Activated T-cell treated with anti-CD3 and anti-CD28 coated beads for 48 hours (primary cell): ENCODE measurements around the gene SLC9A8.
A peak's percentile ranks its signal among the peaks of the same experiment; 100 is the strongest.
"Not testable (repeated sequence)": the region's sequence is repeated elsewhere in the genome, so short reads cannot be mapped to it uniquely, and the experiment has no call there.

Source experiments
- DNase-seq: peaks from one replicate; pipeline ENCODE4 v3.0.0-alpha.2; 2020; ENCODE audit warnings: low read depth

The SLC9A8 gene

GRCh38 chr20:49893242-49894072, 80.8 kb downstream of the SLC9A8 start:
- peak; percentile 41 for DNase-seq

DNA sequence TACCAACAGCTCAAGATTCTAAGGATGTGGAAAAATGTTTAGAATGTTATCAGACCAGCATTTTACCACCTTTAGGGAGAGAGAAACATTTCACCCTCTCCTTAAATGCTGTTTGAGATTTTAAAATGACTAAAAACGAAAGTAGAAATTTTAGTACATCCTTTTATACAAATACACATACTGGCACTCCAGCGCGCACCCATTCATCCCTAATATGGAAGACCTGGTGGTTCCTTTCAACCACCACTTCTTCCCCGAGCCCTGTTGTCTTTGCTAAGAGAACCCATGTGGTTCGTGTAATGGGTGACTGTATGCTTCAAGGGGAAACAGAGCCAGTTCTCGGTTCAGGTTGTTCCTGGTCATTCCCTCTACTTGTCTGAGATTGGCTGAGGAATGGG, 81.4 kb downstream of the SLC9A8 start:
- DNase-seq, result peak; percentile 27

DNA sequence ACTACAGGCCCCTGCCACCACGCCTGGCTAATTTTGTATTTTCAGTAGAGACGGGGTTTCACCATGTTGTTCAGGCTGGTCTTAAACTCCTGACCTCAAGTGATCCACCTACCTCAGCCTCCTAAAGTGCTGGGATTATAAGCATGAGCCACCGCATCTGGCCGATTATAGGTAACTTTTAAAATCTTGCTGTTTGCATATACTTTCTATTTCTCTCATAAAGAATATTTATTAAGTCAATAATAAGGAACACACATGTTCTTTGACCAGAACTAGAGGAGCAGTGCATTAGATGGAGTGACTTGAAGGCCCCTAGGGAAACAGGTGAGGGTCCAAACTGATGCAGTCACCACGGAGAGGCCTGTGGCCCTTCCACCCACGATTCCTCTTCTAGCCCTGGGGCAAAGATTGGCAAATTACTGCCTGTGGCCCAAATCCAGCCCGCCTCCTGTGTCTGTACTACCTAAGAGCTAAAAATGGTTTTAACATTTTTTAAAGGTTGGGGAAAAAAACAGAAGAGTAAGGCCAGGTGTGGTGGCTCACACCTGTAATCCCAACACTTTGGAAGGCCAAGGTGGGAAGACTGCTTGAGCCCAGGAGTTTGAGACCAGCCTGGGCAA, 83.0 kb downstream of the SLC9A8 start:
- DNase-seq, result not testable (repeated sequence)

- DNase-seq, result no peak
Observed at GRCh38 chr20:49896204-49896603, 83.6 kb downstream of the SLC9A8 start.

DNA sequence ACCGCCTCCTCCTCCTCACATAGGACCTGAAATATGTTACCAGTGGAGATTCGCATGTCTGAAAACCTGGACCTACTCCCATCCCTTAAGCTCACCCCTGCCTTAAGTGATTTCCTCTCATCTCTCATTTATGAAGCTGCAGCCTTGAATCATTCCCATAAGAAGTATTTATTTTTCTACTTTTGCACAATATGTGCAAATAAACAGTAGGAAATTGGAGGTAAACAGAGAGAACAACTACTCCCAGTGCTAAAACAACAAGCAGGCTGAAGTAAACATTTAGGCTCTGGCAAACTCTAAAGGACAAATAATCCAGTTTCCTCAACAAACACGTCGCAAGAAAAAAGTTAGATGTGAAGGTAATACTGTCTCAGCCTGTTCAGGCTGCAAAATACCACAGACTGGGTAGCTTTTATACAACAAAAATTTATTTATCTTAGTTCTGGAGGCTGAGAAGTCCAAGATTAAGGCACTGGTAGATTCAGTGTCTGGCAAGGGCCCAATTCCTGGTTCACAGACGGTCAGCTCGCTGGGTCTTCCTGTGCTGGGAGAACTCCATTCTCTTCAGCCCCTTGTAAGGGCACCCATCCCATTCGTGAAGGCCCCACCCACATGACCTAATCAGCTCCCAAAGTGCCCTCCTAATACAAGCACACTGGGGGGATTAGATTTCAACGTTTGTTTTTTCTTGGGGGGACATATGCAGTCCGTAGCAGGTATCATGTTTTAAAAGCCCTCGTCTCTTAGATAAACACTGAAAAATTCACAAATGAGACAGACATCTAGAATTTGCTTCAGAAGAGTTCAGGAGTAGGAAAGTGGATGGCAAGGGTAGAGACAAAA, 87.1 kb downstream of the SLC9A8 start:
- no peak for DNase-seq

DNA sequence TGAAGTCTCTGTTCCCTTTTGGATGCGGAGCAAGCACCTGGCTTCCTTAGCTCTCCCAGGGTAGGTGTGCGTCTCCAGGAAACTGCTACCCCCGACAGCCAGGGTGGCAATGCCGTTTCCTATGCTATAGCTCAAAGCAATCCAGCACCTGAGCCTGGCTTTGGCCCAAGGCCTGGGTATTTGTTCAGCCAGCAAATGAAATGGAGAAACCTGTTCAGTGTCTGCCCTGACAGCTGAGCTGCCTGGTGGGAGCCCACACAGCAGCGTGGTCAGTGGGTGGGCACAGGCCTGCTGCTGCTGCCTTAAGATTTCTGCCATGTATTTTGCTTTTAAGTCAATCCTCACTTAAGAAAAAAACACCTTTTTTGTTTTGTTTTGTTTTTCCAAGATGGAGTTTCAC, 89.0 kb downstream of the SLC9A8 start:
- no peak for DNase-seq

GRCh38 chr20:49904440-49905214, 92.0 kb downstream of the SLC9A8 start:
- DNase-seq, result no peak

- DNase-seq, result no peak
Observed at GRCh38 chr20:49905415-49906091, 92.9 kb downstream of the SLC9A8 start.

DNA sequence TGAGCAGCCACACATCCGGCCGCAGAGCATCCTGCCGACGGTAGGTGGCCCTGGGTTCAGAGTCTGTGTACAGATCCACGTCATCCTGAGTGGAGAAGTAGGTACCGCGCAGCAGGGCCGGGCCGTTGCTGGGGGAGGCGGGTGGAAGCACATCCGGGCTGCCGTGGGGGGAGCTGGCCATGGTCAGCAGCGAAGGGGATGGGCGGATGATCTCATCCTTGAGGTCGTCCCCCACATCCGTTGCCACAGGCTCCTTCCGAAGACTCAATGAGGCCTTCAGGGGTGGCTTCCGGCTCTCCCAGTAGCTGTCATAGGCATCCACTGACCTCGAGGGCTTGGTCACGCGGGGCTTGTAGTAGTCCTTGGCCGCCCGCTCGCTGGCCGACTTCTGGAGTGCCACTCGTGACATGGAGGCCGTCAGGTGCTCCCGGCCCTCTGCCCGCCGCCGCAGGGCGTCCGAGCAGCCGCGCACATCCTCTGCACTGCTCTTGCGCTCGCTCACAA, 93.5 kb downstream of the SLC9A8 start:
- no peak for DNase-seq

GRCh38 chr20:49906615-49907154, 94.1 kb downstream of the SLC9A8 start:
- DNase-seq, result no peak

GRCh38 chr20:49907405-49908257, 95.0 kb downstream of the SLC9A8 start:
- DNase-seq, result no peak

GRCh38 chr20:49908258-49908565, 95.6 kb downstream of the SLC9A8 start:
- no peak for DNase-seq

- no peak for DNase-seq
Observed at GRCh38 chr20:49909499-49910339, 97.1 kb downstream of the SLC9A8 start.

DNA sequence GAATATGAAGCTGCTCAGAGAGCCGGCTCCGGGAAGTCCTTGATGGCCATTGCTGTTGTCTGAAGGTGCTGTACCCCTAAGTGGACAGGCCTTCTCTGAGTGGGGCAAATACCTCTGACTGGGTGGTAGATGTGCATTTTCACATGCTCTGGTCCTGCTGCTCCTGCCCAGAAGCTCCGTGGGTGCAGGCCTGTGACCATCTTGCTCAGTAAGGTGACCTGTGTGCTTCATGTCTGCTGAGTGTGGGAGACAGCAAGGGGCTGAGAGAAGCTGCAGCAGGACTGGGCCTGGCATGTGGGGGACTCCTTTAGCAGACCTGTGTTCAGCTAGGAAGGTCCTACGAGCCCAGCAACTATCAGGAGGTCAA, 97.7 kb downstream of the SLC9A8 start:
- DNase-seq, result no peak

DNA sequence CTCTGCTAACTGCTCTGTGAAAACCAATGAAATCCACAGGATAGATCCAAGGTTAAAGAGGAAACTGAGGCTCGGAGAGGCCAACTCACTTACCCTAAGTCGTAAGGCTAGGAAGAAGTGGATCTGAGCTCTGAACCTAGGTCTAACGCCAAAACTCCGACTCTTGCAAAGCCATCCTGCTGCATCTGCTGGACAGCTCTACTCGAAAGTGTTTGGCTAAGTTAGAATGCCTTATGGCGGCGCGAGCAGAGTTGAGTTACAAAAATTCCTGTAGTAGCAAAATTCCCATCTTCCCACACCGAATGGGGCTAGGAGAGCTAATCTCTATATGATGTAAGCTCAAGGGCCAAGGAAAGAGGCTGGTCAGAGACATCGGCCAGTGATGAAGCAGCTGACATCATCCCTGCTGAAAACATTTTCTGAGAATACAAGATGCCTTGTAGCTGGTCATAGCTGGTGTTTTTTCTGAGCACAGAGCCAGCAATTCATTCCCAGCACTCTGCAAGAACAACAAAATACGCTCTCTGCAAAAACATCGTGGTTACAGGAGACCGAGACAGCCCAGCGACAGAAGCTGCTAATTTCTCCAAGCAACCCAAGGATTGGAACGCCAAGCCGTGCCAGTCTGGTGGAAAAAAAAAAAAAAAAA, 100.9 kb downstream of the SLC9A8 start:
- no peak for DNase-seq

DNA sequence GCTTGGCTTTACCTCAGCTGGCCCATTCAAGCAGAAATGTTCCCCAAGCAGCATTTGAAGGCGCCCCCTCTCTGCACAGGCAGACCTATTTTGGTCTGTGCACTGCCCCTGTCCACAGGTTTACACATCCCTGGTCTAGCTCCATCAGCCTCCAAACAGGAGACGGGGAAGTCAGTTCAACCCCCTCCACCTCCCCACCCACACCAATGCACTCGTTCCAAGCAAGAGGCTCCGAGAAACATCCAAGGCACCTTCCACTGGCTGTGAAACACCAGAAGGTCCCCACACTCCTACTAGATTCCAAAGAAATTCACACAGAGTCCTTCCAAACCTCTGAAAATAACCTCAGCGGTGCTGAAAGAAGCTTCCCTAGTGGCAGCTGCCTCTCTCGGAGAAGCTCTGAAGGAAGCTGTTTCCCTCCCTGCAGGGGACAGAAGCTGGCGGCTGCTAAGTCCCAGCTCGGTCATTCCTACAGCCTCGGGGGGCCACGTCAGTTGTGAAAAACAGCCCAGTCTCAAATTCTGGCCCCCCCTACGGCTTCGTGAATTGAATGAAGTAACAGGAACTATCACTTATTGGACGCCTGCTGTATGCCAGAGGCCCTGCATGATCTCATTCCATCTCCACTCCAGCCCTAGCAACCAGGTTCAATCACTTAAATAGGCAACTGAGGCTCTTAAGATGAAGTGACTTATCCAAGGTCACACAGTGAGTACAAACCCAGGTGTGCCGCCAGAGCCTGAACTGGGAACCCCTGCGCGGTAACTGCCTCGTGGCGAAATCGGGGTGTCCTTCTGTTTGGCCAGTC, 101.9 kb downstream of the SLC9A8 start:
- DNase-seq, result no peak

DNA sequence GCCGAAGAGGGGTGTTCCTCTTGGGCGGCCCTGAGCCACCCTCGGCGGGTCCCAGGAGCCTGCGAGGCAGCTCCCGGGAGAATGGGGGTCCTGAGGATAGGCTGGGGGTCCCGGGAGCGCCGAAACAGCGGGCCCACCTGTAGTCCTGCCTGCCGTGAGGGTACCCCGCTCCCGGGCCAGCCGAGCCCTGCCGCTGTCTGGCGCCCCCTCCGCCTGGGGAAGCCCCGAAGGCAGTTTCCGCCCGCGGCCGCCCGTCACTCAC, 102.4 kb downstream of the SLC9A8 start:
- no peak for DNase-seq
